Measurements from ENCODE around the gene TRAPPC2.
A peak's percentile ranks its signal among the peaks of the same experiment; 100 is the strongest.
"Not testable (repeated sequence)": the region's sequence is repeated elsewhere in the genome, so short reads cannot be mapped to it uniquely, and the experiment has no call there.

TRAPPC2 gene

GRCh38 chrX:13747836-13748235 is 13.4 kb upstream of the TRAPPC2 start:
- DNase-seq: peak; percentile 67

- DNase-seq: no peak
Measured at GRCh38 chrX:13742397-13743176, 8.2 kb upstream of the TRAPPC2 start.

GRCh38 chrX:13741695-13742094 is 7.3 kb upstream of the TRAPPC2 start:
- no peak for DNase-seq

GRCh38 chrX:13733506-13733905 is 914 bp downstream of the TRAPPC2 start:
- peak; percentile 33 for DNase-seq

- DNase-seq: peak; percentile 49
Measured at GRCh38 chrX:13732246-13733067, 2.0 kb downstream of the TRAPPC2 start.

GRCh38 chrX:13730523-13730922 is 3.9 kb downstream of the TRAPPC2 start:
- DNase-seq: not testable (repeated sequence)

GRCh38 chrX:13726583-13726982 is 7.8 kb downstream of the TRAPPC2 start:
- not testable (repeated sequence) for DNase-seq

GRCh38 chrX:13724878-13725277 is 9.5 kb downstream of the TRAPPC2 start:
- not testable (repeated sequence) for DNase-seq

- DNase-seq: peak; percentile 42
Measured at GRCh38 chrX:13721819-13722519, 12.5 kb downstream of the TRAPPC2 start.

- no peak for DNase-seq
Measured at GRCh38 chrX:13721371-13721770, 13.0 kb downstream of the TRAPPC2 start.

- DNase-seq: no peak
Measured at GRCh38 chrX:13719192-13719856, 15.1 kb downstream of the TRAPPC2 start.

- DNase-seq: peak; percentile 83
Measured at GRCh38 chrX:13717700-13718472, 16.5 kb downstream of the TRAPPC2 start.

- DNase-seq: no peak
Measured at GRCh38 chrX:13716905-13717304, 17.5 kb downstream of the TRAPPC2 start.

GRCh38 chrX:13716455-13716854 is 18.0 kb downstream of the TRAPPC2 start:
- DNase-seq: no peak

- no peak for DNase-seq
Measured at GRCh38 chrX:13711141-13711540, 23.3 kb downstream of the TRAPPC2 start.

- no peak for DNase-seq
Measured at GRCh38 chrX:13703589-13703988, 30.8 kb downstream of the TRAPPC2 start.

GRCh38 chrX:13703135-13703534 is 31.3 kb downstream of the TRAPPC2 start:
- no peak for DNase-seq

- no peak for DNase-seq
Measured at GRCh38 chrX:13702111-13702789, 32.2 kb downstream of the TRAPPC2 start.

GRCh38 chrX:13700380-13700779 is 34.0 kb downstream of the TRAPPC2 start:
- DNase-seq: no peak

- no peak for DNase-seq
Measured at GRCh38 chrX:13699183-13699826, 35.1 kb downstream of the TRAPPC2 start.

GRCh38 chrX:13698432-13698831 is 36.0 kb downstream of the TRAPPC2 start:
- DNase-seq: no peak

Data from fibroblast of skin of scalp (primary cell).